Effector CD8-positive, alpha-beta T cell (primary cell): Measurements from ENCODE around the gene LUZP2.

Source experiments
- DNase-seq: peaks from one replicate; lab custom pipeline; 2025; lab: John Stamatoyannopoulos, UW

Gene LUZP2

GRCh38 chr11:24714601-24715000 lies 217.7 kb downstream of the LUZP2 start:
- DNase-seq, result no peak

- DNase-seq, result no peak
Observed at GRCh38 chr11:24716403-24716802, 219.6 kb downstream of the LUZP2 start.

- DNase-seq, result no peak
Observed at GRCh38 chr11:24723231-24723630, 226.4 kb downstream of the LUZP2 start.

GRCh38 chr11:24731554-24731953 lies 234.7 kb downstream of the LUZP2 start:
- no peak for DNase-seq

GRCh38 chr11:24734742-24735237 lies 237.9 kb downstream of the LUZP2 start:
- no peak for DNase-seq

- no peak for DNase-seq
Observed at GRCh38 chr11:24738972-24739371, 242.1 kb downstream of the LUZP2 start.

- no peak for DNase-seq
Observed at GRCh38 chr11:24739637-24740036, 242.8 kb downstream of the LUZP2 start.

GRCh38 chr11:24747275-24748251 lies 250.7 kb downstream of the LUZP2 start:
- DNase-seq, result no peak

- DNase-seq, result no peak
Observed at GRCh38 chr11:24748261-24748660, 251.4 kb downstream of the LUZP2 start.

GRCh38 chr11:24754406-24754805 lies 257.6 kb downstream of the LUZP2 start:
- DNase-seq, result no peak

GRCh38 chr11:24755260-24755839 lies 258.5 kb downstream of the LUZP2 start:
- DNase-seq, result no peak

- DNase-seq, result no peak
Observed at GRCh38 chr11:24759742-24760141, 262.9 kb downstream of the LUZP2 start.

GRCh38 chr11:24760681-24761080 lies 263.8 kb downstream of the LUZP2 start:
- DNase-seq, result no peak

- DNase-seq, result no peak
Observed at GRCh38 chr11:24762076-24762475, 265.2 kb downstream of the LUZP2 start.

- no peak for DNase-seq
Observed at GRCh38 chr11:24767411-24767810, 270.6 kb downstream of the LUZP2 start.

- DNase-seq, result no peak
Observed at GRCh38 chr11:24773322-24773721, 276.5 kb downstream of the LUZP2 start.

GRCh38 chr11:24779791-24780190 lies 282.9 kb downstream of the LUZP2 start:
- no peak for DNase-seq

- no peak for DNase-seq
Observed at GRCh38 chr11:24781288-24781687, 284.4 kb downstream of the LUZP2 start.

- no peak for DNase-seq
Observed at GRCh38 chr11:24793479-24793878, 296.6 kb downstream of the LUZP2 start.

GRCh38 chr11:24794064-24794463 lies 297.2 kb downstream of the LUZP2 start:
- no peak for DNase-seq

GRCh38 chr11:24805671-24806070 lies 308.8 kb downstream of the LUZP2 start:
- DNase-seq, result no peak

- DNase-seq, result no peak
Observed at GRCh38 chr11:24808173-24808572, 311.3 kb downstream of the LUZP2 start.

GRCh38 chr11:24819006-24819405 lies 322.2 kb downstream of the LUZP2 start:
- no peak for DNase-seq
